ENCODE results near the gene FUBP1.
"Not testable (repeated sequence)": the region's sequence is repeated elsewhere in the genome, so short reads cannot be mapped to it uniquely, and the experiment has no call there.

GRCh38 chr1:77983352-77983996 is 4.6 kb upstream of the FUBP1 start:
- TF ChIP-seq CTCF (IDR thresholded peaks at IDR 0.05); EZH2 (IDR thresholded peaks at IDR 0.05; ENCODE audit: borderline replicate concordance, insufficient read depth, low read depth, low read length, poor library complexity, severe bottlenecking): not testable (repeated sequence)
